ENCODE results near the gene SLC5A11. TPM values are rescaled to one million over a fixed set of nuclear protein-coding genes. Genes with fewer than 3 reads are reported as not detected.

The SLC5A11 gene
- polyA plus RNA-seq, 3 donors from 2014 or later = not detected

DNA sequence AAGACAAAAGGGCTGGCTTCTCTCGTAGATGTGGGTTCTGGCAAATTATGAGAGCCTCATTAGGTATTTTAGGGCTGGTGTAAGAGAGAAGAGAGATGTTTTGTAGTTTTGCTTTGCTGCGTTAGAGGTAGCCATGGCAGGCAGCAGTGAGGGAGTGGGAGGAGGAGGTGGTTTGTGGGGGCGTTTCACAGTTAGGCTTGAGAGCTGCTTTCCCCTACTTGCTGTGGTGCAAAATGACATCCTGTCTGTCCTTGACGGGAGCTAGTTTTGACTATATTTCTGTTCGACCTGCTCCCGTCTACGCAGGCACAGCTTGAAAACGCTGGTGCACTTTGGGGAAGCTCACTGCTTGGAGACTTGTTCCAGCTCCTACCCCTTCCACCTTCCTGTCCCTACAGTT is 75.5 kb downstream of the SLC5A11 start:
- H3K4me1 Mint-ChIP-seq = peaks cover 26 to 34% of the 10 kb centered on the region in 2 donors
- peaks cover 0 to 22% (median 12%) of the 10 kb centered on the region in 3 donors for H3K36me3 Mint-ChIP-seq
- H3K27ac Mint-ChIP-seq = peak overlapping the region; percentile 20 to 88 (median 86)
- peaks cover 0 to 4% (median 0%) of the 10 kb centered on the region in 3 donors for H3K27me3 Mint-ChIP-seq (ENCODE audit: low read depth in 3 of 3)
- H3K4me3 Mint-ChIP-seq = peak overlapping the region; percentile 54 to 77 (median 68)
- DNase-seq = peak; percentile 31 to 34 (median 31)
- H3K9me3 Mint-ChIP-seq = no peaks in the 10 kb centered on the region

DNA sequence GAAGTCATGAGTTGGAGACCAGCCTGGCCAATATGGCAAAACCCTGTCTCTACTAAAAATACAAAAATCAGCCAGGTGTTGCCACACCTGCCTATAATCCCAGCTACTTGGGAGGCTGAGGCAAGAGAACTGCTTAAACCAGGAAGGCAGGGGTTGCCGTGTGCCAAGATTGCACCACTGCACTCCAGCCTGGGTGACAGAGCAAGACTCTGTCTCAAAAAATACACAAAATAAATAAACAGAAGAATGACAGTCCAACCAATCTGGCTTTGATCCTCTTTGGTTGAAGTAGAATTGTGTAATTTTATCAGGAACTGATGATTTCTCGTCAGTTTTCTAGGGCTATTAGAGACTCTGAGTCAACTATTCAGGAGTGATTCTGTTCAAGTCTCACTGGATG is 79.4 kb downstream of the SLC5A11 start:
- Mint-ChIP-seq H3K27ac (no peak overlapping the region), H3K4me3 (no peak overlapping the region), H3K27me3 (ENCODE audit: low read depth in 3 of 3) (no peaks in the 10 kb centered on the region), H3K36me3 (peaks cover 6 to 21% (median 12%) of the 10 kb centered on the region in 3 donors), H3K9me3 (no peaks in the 10 kb centered on the region), H3K4me1 (peaks cover 23% of the 10 kb centered on the region in 2 donors)
- DNase-seq = no peak

DNA sequence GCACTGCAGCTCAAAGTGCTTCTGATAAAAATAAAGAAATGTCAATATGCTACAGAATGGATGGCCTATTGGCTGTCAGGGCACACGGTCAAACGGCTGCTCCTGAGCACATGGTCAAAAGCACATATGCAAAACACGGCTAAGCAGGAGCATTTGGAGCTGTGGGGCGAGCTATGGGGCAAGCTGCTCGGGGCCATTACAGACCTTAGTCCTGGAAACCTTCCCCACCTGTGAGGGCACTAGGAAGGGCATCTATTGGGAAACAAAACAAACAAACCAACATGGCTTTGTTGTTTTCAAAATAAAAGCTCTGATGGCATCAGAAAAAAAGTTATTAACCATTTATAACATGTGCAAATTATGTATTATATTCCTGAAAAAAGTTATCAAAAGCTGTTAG is 83.6 kb downstream of the SLC5A11 start:
- Mint-ChIP-seq H3K9me3 (no peaks in the 10 kb centered on the region), H3K4me1 (no peaks in the 10 kb centered on the region), H3K36me3 (peaks cover 22 to 38% (median 27%) of the 10 kb centered on the region in 3 donors), H3K27me3 (ENCODE audit: low read depth in 3 of 3) (no peaks in the 10 kb centered on the region), H3K27ac (no peak overlapping the region), H3K4me3 (no peak overlapping the region)
- no peak for DNase-seq

- Mint-ChIP-seq H3K4me1 (no peaks in the 10 kb centered on the region), H3K27ac (no peak overlapping the region), H3K36me3 (peaks cover 22 to 44% (median 27%) of the 10 kb centered on the region in 3 donors), H3K9me3 (no peaks in the 10 kb centered on the region), H3K27me3 (ENCODE audit: low read depth in 3 of 3) (no peaks in the 10 kb centered on the region), H3K4me3 (no peak overlapping the region)
- no peak for DNase-seq
These were observed 84.7 kb downstream of the SLC5A11 start for GRCh38 chr16:24930440-24930839.

DNA sequence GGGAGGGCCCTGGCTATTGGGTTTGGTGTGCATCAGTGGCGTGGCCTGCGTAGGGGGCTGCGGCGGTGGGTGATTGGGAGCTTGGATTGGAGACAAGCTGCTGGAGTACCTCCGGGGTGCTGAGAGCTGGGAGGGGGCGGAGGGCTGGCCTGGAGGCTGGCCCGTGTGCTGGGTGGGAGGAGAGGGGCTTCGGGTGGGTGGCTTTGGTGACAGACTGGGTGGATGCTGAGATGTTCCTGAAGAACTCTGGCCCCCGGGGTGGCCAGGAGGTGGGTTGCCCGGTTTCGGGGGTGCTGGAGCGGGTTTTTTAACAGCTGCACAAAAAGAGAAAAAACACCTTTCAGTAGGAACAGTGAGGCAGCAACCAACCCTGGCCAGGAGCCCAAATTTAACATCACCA is 85.3 kb downstream of the SLC5A11 start:
- H3K4me3 Mint-ChIP-seq = no peak overlapping the region
- H3K36me3 Mint-ChIP-seq = peaks cover 22 to 44% (median 27%) of the 10 kb centered on the region in 3 donors
- H3K4me1 Mint-ChIP-seq = no peaks in the 10 kb centered on the region
- no peaks in the 10 kb centered on the region for H3K27me3 Mint-ChIP-seq (ENCODE audit: low read depth in 3 of 3)
- no peak overlapping the region for H3K27ac Mint-ChIP-seq
- H3K9me3 Mint-ChIP-seq = no peaks in the 10 kb centered on the region
- no peak for DNase-seq

- H3K27me3 Mint-ChIP-seq (ENCODE audit: low read depth in 3 of 3) = peaks cover 0 to 1% (median 0%) of the 10 kb centered on the region in 3 donors
- H3K9me3 Mint-ChIP-seq = no peaks in the 10 kb centered on the region
- H3K4me1 Mint-ChIP-seq = no peaks in the 10 kb centered on the region
- no peak for DNase-seq
- no peak overlapping the region for H3K27ac Mint-ChIP-seq
- H3K4me3 Mint-ChIP-seq = no peak overlapping the region
- H3K36me3 Mint-ChIP-seq = peaks cover 16 to 42% (median 34%) of the 10 kb centered on the region in 3 donors
These were observed 89.6 kb downstream of the SLC5A11 start for GRCh38 chr16:24935336-24935735.

DNA sequence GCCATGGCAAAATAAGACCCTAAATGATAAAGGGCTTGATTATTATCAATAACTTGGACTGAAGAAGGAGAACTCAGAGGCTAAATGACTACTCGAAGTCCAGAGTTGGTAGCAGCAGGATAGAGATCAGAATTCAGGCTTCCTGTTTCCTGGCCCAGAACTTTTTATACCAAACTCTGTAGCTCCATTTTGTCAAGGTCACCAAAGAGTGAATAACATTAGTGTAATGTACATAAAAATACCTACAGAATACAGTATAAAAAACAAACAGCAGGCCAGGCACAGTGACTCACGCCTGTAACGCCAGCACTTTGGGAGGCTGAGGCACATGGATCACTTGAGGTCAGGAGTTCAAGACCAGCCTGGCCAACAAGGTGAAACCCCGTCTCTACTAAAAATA is 90.4 kb downstream of the SLC5A11 start:
- DNase-seq = no peak
- H3K4me1 Mint-ChIP-seq = no peaks in the 10 kb centered on the region
- no peak overlapping the region for H3K27ac Mint-ChIP-seq
- no peaks in the 10 kb centered on the region for H3K9me3 Mint-ChIP-seq
- no peak overlapping the region for H3K4me3 Mint-ChIP-seq
- peaks cover 13 to 41% (median 40%) of the 10 kb centered on the region in 3 donors for H3K36me3 Mint-ChIP-seq
- peaks cover 0 to 1% (median 0%) of the 10 kb centered on the region in 3 donors for H3K27me3 Mint-ChIP-seq (ENCODE audit: low read depth in 3 of 3)

- Mint-ChIP-seq H3K27ac (no peak overlapping the region), H3K4me3 (no peak overlapping the region), H3K36me3 (peaks cover 16 to 39% (median 37%) of the 10 kb centered on the region in 3 donors), H3K9me3 (no peaks in the 10 kb centered on the region), H3K4me1 (peaks cover 0 to 3% of the 10 kb centered on the region in 2 donors), H3K27me3 (ENCODE audit: low read depth in 3 of 3) (peaks cover 0 to 1% (median 0%) of the 10 kb centered on the region in 3 donors)
- DNase-seq = no peak
These were observed 93.5 kb downstream of the SLC5A11 start for GRCh38 chr16:24939224-24939623.

- Mint-ChIP-seq H3K9me3 (no peaks in the 10 kb centered on the region), H3K36me3 (peaks cover 16 to 37% (median 36%) of the 10 kb centered on the region in 3 donors), H3K27ac (peak overlapping the region in 1 of 6 donors; percentile 4), H3K27me3 (ENCODE audit: low read depth in 3 of 3) (peaks cover 0 to 1% (median 0%) of the 10 kb centered on the region in 3 donors), H3K4me1 (peaks cover 0 to 3% of the 10 kb centered on the region in 2 donors), H3K4me3 (no peak overlapping the region)
- DNase-seq = no peak
These were observed 94.0 kb downstream of the SLC5A11 start for GRCh38 chr16:24939738-24940137.

- H3K9me3 Mint-ChIP-seq = no peaks in the 10 kb centered on the region
These were observed 97.7 kb downstream of the SLC5A11 start for GRCh38 chr16:24943471-24943870.

DNA sequence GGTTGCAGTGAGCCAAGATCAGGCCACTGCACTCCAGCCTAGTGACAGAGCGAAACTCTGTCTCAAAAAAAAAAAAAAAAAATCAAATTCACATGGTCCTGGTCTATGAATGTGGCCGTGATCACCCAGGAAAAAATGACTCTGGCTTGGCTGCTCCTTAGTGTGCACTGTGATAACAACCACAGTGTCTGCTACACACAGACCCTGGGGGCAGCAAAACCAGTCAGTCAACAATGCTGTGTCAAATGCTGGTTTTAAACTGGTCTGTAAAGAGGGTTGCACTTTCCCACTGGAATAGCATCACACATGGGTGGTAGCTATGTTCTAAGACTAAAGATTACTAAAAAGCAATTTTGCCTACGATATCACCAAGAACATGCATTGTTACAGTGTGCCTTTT is 98.4 kb downstream of the SLC5A11 start:
- Mint-ChIP-seq H3K4me3 (no peak overlapping the region), H3K36me3 (peaks cover 28 to 50% (median 31%) of the 10 kb centered on the region in 3 donors), H3K9me3 (no peaks in the 10 kb centered on the region), H3K27ac (peak overlapping the region in 2 of 6 donors; percentile 30 to 67), H3K27me3 (ENCODE audit: low read depth in 3 of 3) (no peaks in the 10 kb centered on the region), H3K4me1 (peaks cover 0 to 4% of the 10 kb centered on the region in 2 donors)
- DNase-seq = no peak

More at GRCh38 chr16:24943471-24943870, 97.7 kb downstream of the SLC5A11 start:
- Mint-ChIP-seq H3K27me3 (ENCODE audit: low read depth in 3 of 3) (no peaks in the 10 kb centered on the region), H3K36me3 (peaks cover 30 to 54% (median 37%) of the 10 kb centered on the region in 3 donors), H3K27ac (peak overlapping the region in 2 of 6 donors; percentile 4 to 7), H3K4me1 (peaks cover 0 to 4% of the 10 kb centered on the region in 2 donors), H3K4me3 (no peak overlapping the region)
- DNase-seq = no peak

DNA sequence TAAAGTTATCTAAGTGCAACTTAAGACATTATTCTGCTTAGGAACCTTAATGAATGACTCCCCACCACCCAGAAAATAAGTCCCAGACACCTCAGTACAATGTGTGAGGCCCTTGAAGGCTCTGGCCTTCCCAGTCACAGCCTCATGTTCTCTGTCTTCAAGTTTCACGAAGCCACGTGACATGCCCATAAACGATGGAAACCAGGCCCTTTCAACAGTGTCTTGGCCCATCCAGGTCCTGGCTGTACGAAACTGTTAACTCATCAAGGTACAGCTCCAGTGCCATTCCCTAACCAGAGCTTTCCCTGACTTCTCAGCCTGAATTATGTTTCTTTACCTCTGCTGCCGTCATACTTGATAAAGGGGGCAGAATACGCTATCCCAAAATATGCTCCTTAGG is 100.4 kb downstream of the SLC5A11 start:
- Mint-ChIP-seq H3K4me1 (peaks cover 0 to 4% of the 10 kb centered on the region in 2 donors), H3K4me3 (no peak overlapping the region), H3K27ac (peak overlapping the region in 2 of 6 donors; percentile 25 to 52), H3K9me3 (no peaks in the 10 kb centered on the region), H3K36me3 (peaks cover 14 to 47% (median 30%) of the 10 kb centered on the region in 3 donors), H3K27me3 (ENCODE audit: low read depth in 3 of 3) (no peaks in the 10 kb centered on the region)
- DNase-seq = no peak

GRCh38 chr16:24950275-24950674 is 104.5 kb downstream of the SLC5A11 start:
- peaks cover 0 to 3% (median 2%) of the 10 kb centered on the region in 3 donors for H3K27me3 Mint-ChIP-seq (ENCODE audit: low read depth in 3 of 3)
- H3K36me3 Mint-ChIP-seq = peaks cover 16 to 64% (median 40%) of the 10 kb centered on the region in 3 donors
- DNase-seq = no peak
- no peak overlapping the region for H3K27ac Mint-ChIP-seq
- H3K9me3 Mint-ChIP-seq = no peaks in the 10 kb centered on the region
- peaks cover 0 to 1% of the 10 kb centered on the region in 2 donors for H3K4me1 Mint-ChIP-seq
- no peak overlapping the region for H3K4me3 Mint-ChIP-seq

DNA sequence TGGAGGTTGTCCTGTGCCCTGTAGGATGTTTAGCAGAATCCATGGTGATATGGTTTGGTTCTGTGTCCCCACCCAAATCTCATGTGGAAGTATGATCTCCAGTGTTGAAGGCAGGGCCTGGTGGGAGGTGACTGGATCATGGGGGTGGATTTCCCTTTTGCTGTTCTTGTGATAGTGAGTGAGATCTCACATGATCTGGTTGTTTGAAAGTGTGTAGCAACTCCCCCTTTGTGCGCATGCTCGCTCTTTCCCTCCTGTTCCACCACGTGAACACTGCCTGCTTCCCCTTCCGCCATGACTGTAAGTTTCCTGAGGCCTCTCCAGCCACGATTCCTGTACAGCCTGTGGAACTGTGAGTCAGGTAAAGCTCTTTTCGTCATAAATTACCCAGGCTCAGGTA is 107.5 kb downstream of the SLC5A11 start:
- Mint-ChIP-seq H3K27ac (peak overlapping the region in 1 of 6 donors; percentile 10), H3K9me3 (no peaks in the 10 kb centered on the region), H3K27me3 (ENCODE audit: low read depth in 3 of 3) (peaks cover 0 to 3% (median 2%) of the 10 kb centered on the region in 3 donors), H3K4me3 (no peak overlapping the region), H3K36me3 (peaks cover 26 to 68% (median 51%) of the 10 kb centered on the region in 3 donors), H3K4me1 (peaks cover 5 to 6% of the 10 kb centered on the region in 2 donors)
- no peak for DNase-seq

- Mint-ChIP-seq H3K27me3 (ENCODE audit: low read depth in 3 of 3) (peaks cover 0 to 3% (median 2%) of the 10 kb centered on the region in 3 donors), H3K4me3 (no peak overlapping the region), H3K9me3 (no peaks in the 10 kb centered on the region), H3K36me3 (peaks cover 28 to 68% (median 51%) of the 10 kb centered on the region in 3 donors), H3K4me1 (peaks cover 5 to 6% of the 10 kb centered on the region in 2 donors), H3K27ac (no peak overlapping the region)
- no peak for DNase-seq
These were observed 108.0 kb downstream of the SLC5A11 start for GRCh38 chr16:24953721-24954120.
